H1 (cell line): ENCODE results near the gene AIFM3. TPM values are rescaled to one million over a fixed set of nuclear protein-coding genes. Genes with fewer than 3 reads are reported as not detected.
A peak's percentile ranks its signal among the peaks of the same experiment; 100 is the strongest.

Experiments used
- CHD1 ChIP-seq: IDR thresholded peaks from 2 replicates; pipeline ENCODE4 v1.6.1; 2012; ENCODE audit warnings: low read depth, low read length, improper control_type of control experiment
- MAFK ChIP-seq: IDR thresholded peaks from 2 replicates; pipeline ENCODE4 v1.6.1; 2012; ENCODE audit warnings: low read depth, mild to moderate bottlenecking, improper control_type of control experiment, low read length
- NANOG ChIP-seq: IDR thresholded peaks from 2 replicates; pipeline ENCODE4 v1.6.1; 2011; ENCODE audit warnings: low read length, low read depth, mild to moderate bottlenecking, inconsistent platforms; ENCODE audit not compliant: insufficient read depth, poor library complexity, severe bottlenecking
- SIX5 ChIP-seq: IDR thresholded peaks from 2 replicates; pipeline ENCODE4 v1.6.1; 2011; ENCODE audit warnings: mild to moderate bottlenecking, low read depth, low read length
- SP1 ChIP-seq: IDR thresholded peaks from 2 replicates; pipeline ENCODE4 v1.6.1; 2011; ENCODE audit warnings: low read depth, low read length
- SUZ12 ChIP-seq: fragments of 200-600 bp; sonication (generic); IDR thresholded peaks from 2 replicates; pipeline ENCODE4 v1.6.1; 2012; ENCODE audit warnings: mild to moderate bottlenecking, inconsistent platforms, low read length, moderate library complexity, mixed read lengths
- polyA plus RNA-seq, 7 experiments: library from polyadenylated mRNA; depleted of rRNA in 3 of 7; stranded (reverse) in 5 of 7; unstranded in 2 of 7; fragments of >200 nt in 5 of 7; fragments of 200-250 nt in 2 of 7; gene quantifications; 1 replicate in 5 of 7; 2 replicates in 1 of 7; 4 replicates in 1 of 7; pipeline versions ENCODE4 v1.2.1 to v1.2.3, GENCODE V29; 2011 to 2013; ENCODE audit warnings: missing spikeins in 2 of 7, mixed read lengths in 2 of 7
- total RNA-seq: library from RNA; stranded (reverse); fragmentation: NEBNext Ultra II Directional; extraction: Animal tissue kit (Norgen Biotek cat#: 25700); gene quantifications from 2 replicates; pipeline ENCODE4 v1.2.1, GENCODE V29; 2021

AIFM3 gene
- total and polyA plus RNA-seq, 2 of the 8 experiments (the other 6 are each of a cell fraction or from before 2014, with no cell fraction given) = 0.86 to 1.4 TPM

DNA sequence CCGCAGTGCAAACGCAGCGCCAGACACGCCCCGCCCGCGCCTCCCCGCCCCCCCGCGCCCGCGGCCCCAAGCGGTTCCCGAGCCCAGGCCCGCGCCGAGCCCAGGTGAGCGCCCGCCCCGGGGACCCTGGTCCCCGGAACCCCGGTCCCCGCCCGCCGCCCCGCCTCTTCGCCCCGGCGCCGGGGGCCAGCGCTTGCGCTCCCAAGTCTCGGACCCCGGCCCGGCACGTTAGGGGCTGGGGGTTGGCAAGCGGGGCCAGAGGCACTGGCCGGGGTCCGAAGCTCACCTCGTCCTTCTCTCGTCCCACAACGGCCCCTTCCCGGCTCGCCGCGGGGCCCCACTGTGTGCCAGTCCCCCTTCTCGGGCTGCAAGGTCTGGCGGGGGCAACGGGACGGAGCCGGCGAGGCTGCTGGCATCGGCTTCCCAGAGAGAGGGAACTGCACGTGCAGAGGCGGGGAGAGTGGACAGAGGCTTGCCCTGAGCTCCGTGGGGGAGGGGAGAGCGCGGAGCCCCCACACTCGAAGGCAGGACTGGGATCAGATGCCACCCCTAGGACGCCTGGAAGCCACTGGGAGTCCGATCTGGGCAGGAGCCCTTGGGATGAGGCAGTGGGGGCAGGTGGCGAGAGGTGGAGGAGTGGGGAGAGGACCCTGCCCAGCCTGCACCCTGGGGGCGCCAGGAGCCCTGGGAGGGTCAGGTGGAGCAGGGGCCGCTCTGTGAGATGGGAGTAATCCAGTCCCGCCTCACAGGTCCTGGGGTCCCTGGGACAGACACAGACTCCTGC, 1.8 kb upstream of the AIFM3 start (continued):
- TF ChIP-seq SIX5 = no peak
- TF ChIP-seq MAFK = no peak
- TF ChIP-seq CHD1 = no peak
- TF ChIP-seq NANOG = no peak
- peak; percentile 56 for TF ChIP-seq SUZ12
- TF ChIP-seq SP1 = no peak
